ENCODE data around the gene MACROH2A1. TPM values are rescaled to one million over a fixed set of nuclear protein-coding genes. Genes with fewer than 3 reads are reported as not detected.

The MACROH2A1 gene
- polyA plus RNA-seq, 1 of the 3 experiments (the other 2 are of a cell fraction): 165 TPM

GRCh38 chr5:135444360-135444759 lies 45.3 kb upstream of the MACROH2A1 start:
- Histone ChIP-seq H3F3A (replicated peaks; ENCODE audit: insufficient read depth) (no peaks in the 10 kb centered on the region), H3K4me1 (ENCODE audit: control insufficient read depth in 1 of 2, insufficient read depth in 2 of 2, low read depth in 1 of 2, low read length in 1 of 2) (peaks cover 0 to 15% of the 10 kb centered on the region in 2 experiments; a peak in 1 of 4 replicates), H3K27ac (ENCODE audit: low read depth in 2 of 2, low read length in 1 of 2) (no peak overlapping the region), H3K4me2 (no peak overlapping the region), H3K4me3 (ENCODE audit: low read depth in 2 of 2, low read length in 1 of 2) (no peak overlapping the region), H3K9me3 (no peaks in the 10 kb centered on the region), H3K27me3 (ENCODE audit: insufficient read depth) (no peaks in the 10 kb centered on the region), H3K36me3 (replicated peaks in 1 of 2; ENCODE audit: control insufficient read depth in 1 of 2, insufficient read depth in 2 of 2, low read length in 1 of 2) (no peaks in the 10 kb centered on the region), H4K20me1 (ENCODE audit: insufficient read depth) (no peaks in the 10 kb centered on the region), H3K9me2 (no peaks in the 10 kb centered on the region), H3K9ac (no peak overlapping the region), H2AFZ (ENCODE audit: low read depth) (no peak overlapping the region), H3K79me2 (ENCODE audit: insufficient read depth) (no peaks in the 10 kb centered on the region)
- CTCF ChIA-PET: interaction anchor here (0.7 to 4.3 kb wide), 4 partner anchors 12 to 385 kb away, joined by 3 to 50 read pairs (median 3); no protein-coding TSS in a partner anchor
- POLR2A ChIA-PET: no interaction called here
- DNase-seq: no peak
- 77% methylated on average over 9 of the region's 13 CpGs for WGBS (ENCODE audit: low lambda C conversion rate)
- no peak for TF ChIP-seq NRF1 (IDR thresholded peaks at IDR 0.05; ENCODE audit: low read depth, low read length)
- no peak for TF ChIP-seq CHD2 (IDR thresholded peaks at IDR 0.05; ENCODE audit: low read length, partially characterized antibody)
- TF ChIP-seq GATA2 (CRISPR knock-in tag; IDR thresholded peaks at IDR 0.05): no peak
- TF ChIP-seq YY1 (IDR thresholded peaks at IDR 0.05; ENCODE audit: low read depth): no peak
- TF ChIP-seq MXI1 (IDR thresholded peaks at IDR 0.05; ENCODE audit: low read depth, low read length): no peak
- no peak for TF ChIP-seq FOXM1 (IDR thresholded peaks at IDR 0.05; ENCODE audit: low read depth)
- no peak for TF ChIP-seq TCF12 (IDR thresholded peaks at IDR 0.05)
- TF ChIP-seq REST (IDR thresholded peaks at IDR 0.05; ENCODE audit: low read depth, low read length): no peak
- no peak for TF ChIP-seq RAD21 (IDR thresholded peaks at IDR 0.05; ENCODE audit: low read length)
- no peak for TF ChIP-seq ELF1 (IDR thresholded peaks at IDR 0.05)
- TF ChIP-seq USF2 (IDR thresholded peaks at IDR 0.05; ENCODE audit: borderline replicate concordance, low read depth, low read length): no peak
- no peak for TF ChIP-seq RFX5 (IDR thresholded peaks at IDR 0.05; ENCODE audit: low read length)
- TF ChIP-seq POLR2AphosphoS5 (IDR thresholded peaks at IDR 0.05; ENCODE audit: low read depth, low read length): no peak
- TF ChIP-seq FOSL2 (IDR thresholded peaks at IDR 0.05; ENCODE audit: borderline replicate concordance, low read depth): no peak
- TF ChIP-seq MAX (IDR thresholded peaks at IDR 0.05; ENCODE audit: low read depth): no peak

All from SK-N-SH (cell line).